GM12878 (cell line): ENCODE measurements around the gene PNPLA8. TPM values are rescaled to one million over a fixed set of nuclear protein-coding genes. Genes with fewer than 3 reads are reported as not detected.

ENCODE experiments used
- ATAC-seq: fragments of 200-7000 bp; cut with Tn5 transposase; 3 replicates; pipeline ENCODE4 v1.9.1; 2020; ENCODE audit warnings: mild to moderate bottlenecking, moderate library complexity
- Bru-seq: library from RNA; stranded (reverse); fragments of 400-500 nt; gene quantifications from one replicate; lab custom pipeline; 2021; lab: Mats Ljungman, UMichigan
- BruChase-seq, 2 experiments: library from RNA; stranded (reverse); fragments of 400-500 nt; gene quantifications; one replicate each; lab custom pipeline; 2021; lab: Mats Ljungman, UMichigan
- BruUV-seq: library from RNA; stranded (reverse); fragments of 400-500 nt; replicated peaks from 2 replicates; lab custom pipeline; 2021; lab: Mats Ljungman, UMichigan
- CTCF ChIA-PET: fragments of 300-600 bp; sonication (Branson Sonifier 250); formaldehyde crosslinking; extraction: SDS; loops from one replicate; lab custom pipeline; 2021; ENCODE audit warnings: inconsistent platforms; lab: Yijun Ruan, JAX
- POLR2A ChIA-PET: fragments of 350-600 bp; formaldehyde crosslinking; extraction: SDS; loops from one replicate; lab custom pipeline; 2021; ENCODE audit warnings: inconsistent platforms; lab: Charles Lee
- RAD21 ChIA-PET: fragments of 300-600 bp; sonication (Branson Sonifier 250); formaldehyde crosslinking; loops from one replicate; lab custom pipeline; 2023; ENCODE audit warnings: antibody characterized with exemption; ENCODE audit not compliant: unreplicated experiment; lab: Charles Lee
- SMC1A ChIA-PET: fragments of 300-600 bp; sonication (Branson Sonifier 250); formaldehyde crosslinking; loops from one replicate; lab custom pipeline; 2023; ENCODE audit not compliant: unreplicated experiment, uncharacterized antibody; lab: Charles Lee
- DNase-seq: peaks from one replicate; pipeline ENCODE4 v3.0.0-alpha.2; 2011; ENCODE audit warnings: low read depth, low spot score
- FAIRE-seq: peaks from 3 replicates; lab custom pipeline; 2011; peaks lifted over from hg19 to GRCh38; lab: Jason Lieb, UNC
- H2AFZ ChIP-seq: 2 replicates; pipeline ENCODE4 v1.6.0; 2011; ENCODE audit warnings: low read depth, low read length, control low read depth; ENCODE audit not compliant: control insufficient read depth
- H3K27ac ChIP-seq: 2 replicates; pipeline ENCODE4 v1.5.1; 2011; ENCODE audit warnings: control low read depth; ENCODE audit not compliant: control insufficient read depth, insufficient read depth
- H3K27me3 ChIP-seq, 2 experiments: replicated peaks in 1 of 2; 2 replicates each; pipeline versions ENCODE4 v1.6.0 to v1.6.1; 2011; ENCODE audit warnings: low read length in 1 of 2; ENCODE audit not compliant: control insufficient read depth in 2 of 2, insufficient read depth in 2 of 2
- H3K36me3 ChIP-seq, 2 experiments: 2 replicates each; pipeline ENCODE4 v1.5.1; 2011; ENCODE audit warnings: low read length in 1 of 2; ENCODE audit not compliant: control insufficient read depth in 2 of 2, insufficient read depth in 2 of 2
- H3K4me1 ChIP-seq: 2 replicates; pipeline ENCODE4 v1.6.1; 2011; ENCODE audit warnings: mild to moderate bottlenecking, low read length, moderate library complexity, mixed read lengths; ENCODE audit not compliant: control insufficient read depth, insufficient read depth
- H3K4me2 ChIP-seq: 2 replicates; pipeline ENCODE4 v1.6.0; 2011; ENCODE audit warnings: control low read depth; ENCODE audit not compliant: control insufficient read depth, insufficient read depth
- H3K4me3 ChIP-seq: fragments of 200-600 bp; sonication (generic); 2 replicates; pipeline ENCODE4 v1.5.1; 2016
- H3K79me2 ChIP-seq: 2 replicates; pipeline ENCODE4 v1.6.0; 2011; ENCODE audit warnings: low read length; ENCODE audit not compliant: control insufficient read depth, insufficient read depth
- H3K9ac ChIP-seq: 2 replicates; pipeline ENCODE4 v1.8.0; 2011; ENCODE audit warnings: low read length, control low read depth, mixed read lengths; ENCODE audit not compliant: control insufficient read depth, insufficient read depth
- H3K9me3 ChIP-seq: replicated peaks from 3 replicates; pipeline ENCODE4 v1.5.1; 2011; ENCODE audit warnings: mild to moderate bottlenecking, low read length; ENCODE audit not compliant: control insufficient read depth, insufficient read depth
- H4K20me1 ChIP-seq: 2 replicates; pipeline ENCODE4 v1.6.0; 2011; ENCODE audit not compliant: control insufficient read depth, insufficient read depth
- CREM ChIP-seq: IDR thresholded peaks from 2 replicates; pipeline ENCODE4 v1.6.1; 2014; ENCODE audit warnings: antibody characterized with exemption, low read depth
- EZH2 ChIP-seq: IDR thresholded peaks from 2 replicates; pipeline ENCODE4 v1.6.1; 2012; ENCODE audit warnings: low read depth, mild to moderate bottlenecking, control low read depth, inconsistent platforms, low read length, borderline replicate concordance; ENCODE audit not compliant: control insufficient read depth
- HDGF ChIP-seq: fragments of 450-650 bp; IDR thresholded peaks from 2 replicates; pipeline ENCODE4 v1.6.1; 2016; ENCODE audit warnings: antibody characterized with exemption
- NBN ChIP-seq: fragments of 450-650 bp; IDR thresholded peaks from 2 replicates; pipeline ENCODE4 v1.6.1; 2016
- NR2C1 ChIP-seq: fragments of 450-650 bp; IDR thresholded peaks from 2 replicates; pipeline ENCODE4 v1.6.1; 2017; ENCODE audit warnings: antibody characterized with exemption, mild to moderate bottlenecking, moderate library complexity
- NRF1 ChIP-seq: conservative IDR thresholded peaks from 2 replicates; pipeline ENCODE4 v1.6.1; 2011; ENCODE audit warnings: mild to moderate bottlenecking, low read depth, low read length, improper control_type of control experiment
- RCOR1 ChIP-seq: conservative IDR thresholded peaks from 2 replicates; pipeline ENCODE4 v1.6.1; 2012; ENCODE audit warnings: low read depth, low read length, improper control_type of control experiment
- SMAD5 ChIP-seq: IDR thresholded peaks from 2 replicates; pipeline ENCODE4 v1.6.1; 2016; ENCODE audit warnings: antibody characterized with exemption, low read depth
- SREBF1 ChIP-seq: IDR thresholded peaks from 2 replicates; pipeline ENCODE4 v1.6.1; 2012; ENCODE audit warnings: mild to moderate bottlenecking, low read length
- TCF12 ChIP-seq: IDR thresholded peaks from 2 replicates; pipeline ENCODE4 v1.6.1; 2011; ENCODE audit warnings: low read depth, mild to moderate bottlenecking, low read length
- USF2 ChIP-seq: IDR thresholded peaks from 2 replicates; pipeline ENCODE4 v1.6.1; 2011; ENCODE audit warnings: low read depth, low read length, improper control_type of control experiment, borderline replicate concordance
- ZNF592 ChIP-seq: fragments of 450-650 bp; IDR thresholded peaks from 2 replicates; pipeline ENCODE4 v1.6.1; 2017; ENCODE audit warnings: mild to moderate bottlenecking, moderate library complexity
- WGBS: methylation state at CpG from one replicate; pipeline ENCODE4 v1.1.6; 2016; ENCODE audit warnings: low lambda C conversion rate; ENCODE audit not compliant: insufficient replicate concordance, insufficient coverage; ENCODE audit errors: missing lambda C conversion rate; 5-methylcytosine and 5-hydroxymethylcytosine counted together
- in situ Hi-C: fragments of 300-500 bp; cut with MboI; formaldehyde crosslinking; loops from 9 replicates; pipeline ENCODE4 v1.14.3; 2018; ENCODE audit warnings: mixed read lengths
- intact Hi-C: fragments of 100-400 bp; cut with micrococcal nuclease; formaldehyde crosslinking; loops from one replicate; pipeline ENCODE4 v1.14.2; 2022; ENCODE audit not compliant: unreplicated experiment
- long read RNA-seq, 2 experiments: library from polyadenylated mRNA; unstranded; transcript quantifications; one replicate each; pipeline ENCODE4 v2.0.0, GENCODE V29; 2019 to 2020
- polyA minus RNA-seq, 3 experiments: library from RNA; depleted of rRNA, polyadenylated mRNA; stranded (reverse); fragments of >200 nt; gene quantifications; 2 replicates each; pipeline ENCODE4 v1.2.3, GENCODE V29; 2011
- polyA plus RNA-seq, 11 experiments: library from polyadenylated mRNA; depleted of rRNA in 4 of 11; unstranded in 6 of 11; stranded (reverse) in 5 of 11; fragments of >200 nt; fragmentation: Nextera tagmentation in 4 of 11; fragmentation: Illumina TruSeq in 1 of 11; extraction: Ambion mirVana in 4 of 11; extraction: Trizol in 1 of 11; gene quantifications; 1 replicate in 1 of 11; 2 replicates in 10 of 11; pipeline versions ENCODE4 v1.2.1 to v1.2.3, GENCODE V29; 2011 to 2016; ENCODE audit warnings: inconsistent platforms in 2 of 11, missing spikeins in 2 of 11, low read depth in 1 of 11
- total RNA-seq, 4 experiments: library from RNA; depleted of rRNA in 3 of 4; stranded (reverse); fragments of >200 nt in 3 of 4; fragmentation: Illumina TruSeq in 1 of 4; extraction: Trizol in 1 of 4; gene quantifications; 2 replicates each; pipeline versions ENCODE4 v1.2.1 to v1.2.3, GENCODE V29; 2013 to 2021

PNPLA8 gene
- 31.2 and 31.8 TPM in 2 replicates for total RNA-seq (2013; cell fraction: nucleolus; rRNA removed)
- total RNA-seq (2014; rRNA removed) (8.6 and 11.6 TPM in 2 replicates), total RNA-seq (2014; rRNA removed; fragmentation: Illumina TruSeq; extraction: Trizol) (15.6 and 18.4 TPM in 2 replicates), total RNA-seq (2021) (10.5 TPM in 2 replicates), polyA plus RNA-seq (2011; rRNA removed) (16.3 and 32.0 TPM in 2 replicates), polyA plus RNA-seq (2014; fragmentation: Illumina TruSeq; extraction: Trizol) (12.3 and 14.1 TPM in 2 replicates), polyA plus RNA-seq (2014; fragmentation: Nextera tagmentation; extraction: Ambion mirVana) (10 to 100 TPM in 1 of 2 experiments, 1 to 10 TPM in 1; 9.8 to 12.0 TPM), polyA plus RNA-seq (2014; rRNA removed) (5.5 and 8.0 TPM in 2 replicates), polyA plus RNA-seq (2016; fragmentation: Nextera tagmentation; extraction: Ambion mirVana) (10 to 100 TPM; 14.3 to 16.1 TPM), polyA minus RNA-seq (2011; rRNA and poly(A)+ RNA removed) (11.0 and 20.3 TPM in 2 replicates), Bru-seq, nascent RNA (percentile 86 among the genes with signal in this experiment), BruChase-seq, experiment 1, labeled RNA remaining after a 6-hour chase (percentile 69 among the genes with signal in this experiment), BruChase-seq, experiment 2, labeled RNA remaining after a 2-hour chase (percentile 81 among the genes with signal in this experiment)
- 5.0 TPM for polyA plus RNA-seq (2011; ENCODE audit: low read depth)
- polyA plus RNA-seq (2011; cell fraction: cytosol; rRNA removed), result 4.2 and 5.0 TPM in 2 replicates
- 6.0 and 7.2 TPM in 2 replicates for polyA plus RNA-seq (2011; cell fraction: nucleus; rRNA removed)
- polyA plus RNA-seq (2012), result 6.7 and 10.6 TPM in 2 replicates
- 7.1 and 11.1 TPM in 2 replicates for polyA minus RNA-seq (2011; cell fraction: cytosol; rRNA and poly(A)+ RNA removed)
- polyA minus RNA-seq (2011; cell fraction: nucleus; rRNA and poly(A)+ RNA removed), result 7.1 and 9.1 TPM in 2 replicates
- long read RNA-seq, experiment 1, transcript PNPLA8-201 (11 exons, 3,490 nt), result major isoform, 7 of 13 reads
- long read RNA-seq, experiment 1, partial matches to known transcripts, result 0 of 13 reads
- long read RNA-seq, experiment 1, other reads (novel, unspliced or antisense), result 0 of 13 reads
- long read RNA-seq, experiment 2, transcript PNPLA8-208 (10 exons, 3,366 nt), result minor isoform, 6 of 156 reads
- long read RNA-seq, experiment 2, transcript PNPLA8-206 (10 exons, 3,462 nt), result minor isoform, 35 of 156 reads
- long read RNA-seq, experiment 2, transcript PNPLA8-201 (11 exons, 3,490 nt), result major isoform, 73 of 156 reads
- long read RNA-seq, experiment 2, partial matches to known transcripts, result 12 of 156 reads
- long read RNA-seq, experiment 2, other reads (novel, unspliced or antisense), result 30 of 156 reads

- CTCF ChIA-PET, result interaction anchor here (1.1 to 4.4 kb wide), 10 partner anchors 8 to 380 kb away, joined by 3 to 27 read pairs (median 4); partner anchors contain the start of genes DNAJB9 and THAP5
- under 1% methylated on average over 61 of the region's 64 CpGs for WGBS
- peak within 1 kb of the TSS; percentile 86 for H3K4me2 ChIP-seq
- BruUV-seq, result no TSS peak
- RAD21 ChIA-PET, result interaction anchor here (0.6 to 3.3 kb wide), 9 partner anchors 13 to 44 kb away, joined by 3 to 30 read pairs (median 8); partner anchors contain the start of genes DNAJB9 and THAP5
- SMC1A ChIA-PET, result interaction anchor here (0.7 to 3.2 kb wide), 16 partner anchors 9 to 48 kb away, joined by 3 to 18 read pairs (median 5); partner anchors contain the start of genes DNAJB9 and THAP5
- peak within 1 kb of the TSS; percentile 90 for H3K9ac ChIP-seq
- no peaks in the 10 kb centered on the region for H3K36me3 ChIP-seq
- H3K4me1 ChIP-seq, result peaks cover 7% of the 10 kb centered on the region
- ATAC-seq (peak; percentile 96), DNase-seq (peak; percentile 98), FAIRE-seq (peak; percentile 99)
- H3K79me2 ChIP-seq, result peaks cover 19% of the 10 kb centered on the region
- in situ Hi-C loops, result loop anchor here (5.0 kb wide), 1 partner anchor 41 kb away; the partner anchor contains the start of genes DNAJB9 and THAP5
- peak within 1 kb of the TSS; percentile 85 for H3K4me3 ChIP-seq
- peak within 1 kb of the TSS; percentile 96 for H2AFZ ChIP-seq
- H3K27ac ChIP-seq, result peak within 1 kb of the TSS; percentile 93
- H3K9me3 ChIP-seq, result no peaks in the 10 kb centered on the region
- intact Hi-C loops, result loop anchor here (1.0 kb wide), 1 partner anchor 43 kb away; the partner anchor contains the start of genes DNAJB9 and THAP5
- POLR2A ChIA-PET, result interaction anchor here (0.5 to 3.4 kb wide), 13 partner anchors 9 to 63 kb away, joined by 3 to 45 read pairs (median 4); partner anchors contain the start of genes DNAJB9 and THAP5
- no peaks in the 10 kb centered on the region for H3K27me3 ChIP-seq
- H4K20me1 ChIP-seq, result no peaks in the 10 kb centered on the region
- TF ChIP-seq SREBF1, result no peak
- no peak for TF ChIP-seq NR2C1
- TF ChIP-seq EZH2, result no peak
- TF ChIP-seq USF2, result no peak
- TF ChIP-seq TCF12, result peak; percentile 31; the same call in 1 of the 2 replicates
- peak; percentile 68; the same call in 1 of the 2 replicates for TF ChIP-seq SMAD5
- peak; percentile 92 for TF ChIP-seq CREM
- peak; percentile 88; the same call in 1 of the 2 replicates for TF ChIP-seq NBN
- peak; percentile 85; the same call in 1 of the 2 replicates for TF ChIP-seq RCOR1
- TF ChIP-seq ZNF592, result no peak
- TF ChIP-seq HDGF, result peak; percentile 99
- TF ChIP-seq NRF1, result peak; percentile 52
These were observed at the start of gene PNPLA8 for GRCh38 chr7:108525985-108526767. Gene PNPLA8, minus strand, starts transcription at chr7:108526135. Its CDS starts 10,644 bp downstream, at chr7:108515491.
